ENCODE results near the gene C1orf74. TPM values are rescaled to one million over a fixed set of nuclear protein-coding genes. Genes with fewer than 3 reads are reported as not detected.

The C1orf74 gene
- total RNA-seq, 2 experiments from 2014 or later, result 0.63 to 0.67 TPM

GRCh38 chr1:209736490-209737117 is 47.8 kb downstream of the C1orf74 start:
- no peak overlapping the region for H3K27ac Mint-ChIP-seq
- no peaks in the 10 kb centered on the region for H3K36me3 ChIP-seq (ENCODE audit: insufficient read depth, low read length)
- H3K4me1 Mint-ChIP-seq (ENCODE audit: low read depth), result peaks cover 5% of the 10 kb centered on the region
- CTCF ChIA-PET, result interaction anchor here (1.3 kb wide), 1 partner anchor 10 kb away, joined by 4 read pairs; no protein-coding TSS in a partner anchor
- intact Hi-C loops (cut with DNase I, micrococcal nuclease), result no loop called here
- POLR2A ChIA-PET, result interaction anchor here (0.8 to 1.4 kb wide), 2 partner anchors 9 to 33 kb away, joined by 3 to 4 read pairs; no protein-coding TSS in a partner anchor
- H3K4me1 ChIP-seq (ENCODE audit: insufficient read depth, low read length), result peaks cover under 1% of the 10 kb centered on the region
- H3K36me3 Mint-ChIP-seq (ENCODE audit: low read depth), result no peaks in the 10 kb centered on the region
- no peaks in the 10 kb centered on the region for H3K27me3 ChIP-seq (ENCODE audit: control insufficient read depth in 1 of 2, insufficient read depth in 2 of 2, low read length in 2 of 2)
- no peaks in the 10 kb centered on the region for H3K27me3 Mint-ChIP-seq
- ATAC-seq (ENCODE audit: poor library complexity) (no peak), DNase-seq (no peak)
- no peak for TF ChIP-seq CTCF (IDR thresholded peaks at IDR 0.05)
- H3K9me3 ChIP-seq (ENCODE audit: control insufficient read depth in 1 of 2, insufficient read depth in 1 of 2, low read length in 2 of 2), result no peaks in the 10 kb centered on the region
- no peaks in the 10 kb centered on the region for H3K9me3 Mint-ChIP-seq
- no peak overlapping the region for H3K27ac ChIP-seq (ENCODE audit: low read depth in 1 of 2, low read length in 2 of 2)
- H3K4me3 ChIP-seq (ENCODE audit: low read length), result no peak overlapping the region
- H3K4me3 Mint-ChIP-seq, result no peak overlapping the region

GRCh38 chr1:209733409-209734192 is 50.8 kb downstream of the C1orf74 start:
- H3K9me3 ChIP-seq (ENCODE audit: control insufficient read depth in 1 of 2, insufficient read depth in 1 of 2, low read length in 2 of 2), result no peaks in the 10 kb centered on the region
- ChIA-PET POLR2A (interaction anchor here (0.9 kb wide), 1 partner anchor 9 kb away, joined by 3 read pairs; no protein-coding TSS in a partner anchor), CTCF (no interaction called here)
- Mint-ChIP-seq H3K27me3 (no peaks in the 10 kb centered on the region), H3K9me3 (no peaks in the 10 kb centered on the region), H3K27ac (no peak overlapping the region), H3K4me1 (ENCODE audit: low read depth) (no peaks in the 10 kb centered on the region), H3K4me3 (no peak overlapping the region), H3K36me3 (ENCODE audit: low read depth) (no peaks in the 10 kb centered on the region)
- intact Hi-C loops (cut with DNase I, micrococcal nuclease), result no loop called here
- H3K4me3 ChIP-seq (ENCODE audit: low read length), result no peak overlapping the region
- no peaks in the 10 kb centered on the region for H3K4me1 ChIP-seq (ENCODE audit: insufficient read depth, low read length)
- no peaks in the 10 kb centered on the region for H3K27me3 ChIP-seq (ENCODE audit: control insufficient read depth in 1 of 2, insufficient read depth in 2 of 2, low read length in 2 of 2)
- H3K36me3 ChIP-seq (ENCODE audit: insufficient read depth, low read length), result no peaks in the 10 kb centered on the region
- H3K27ac ChIP-seq (ENCODE audit: low read depth in 1 of 2, low read length in 2 of 2), result no peak overlapping the region
- TF ChIP-seq CTCF (IDR thresholded peaks at IDR 0.05), result no peak
- ATAC-seq (ENCODE audit: poor library complexity) (no peak), DNase-seq (peak in 2 of 14 experiments; percentile 52 to 63)

GRCh38 chr1:209732725-209733124 is 51.6 kb downstream of the C1orf74 start:
- no peak overlapping the region for H3K4me3 Mint-ChIP-seq

More at GRCh38 chr1:209732725-209733124, 51.6 kb downstream of the C1orf74 start:
- no peaks in the 10 kb centered on the region for H3K27me3 Mint-ChIP-seq
- POLR2A ChIA-PET, result no interaction called here
- CTCF ChIA-PET, result no interaction called here
- no peaks in the 10 kb centered on the region for H3K4me1 Mint-ChIP-seq (ENCODE audit: low read depth)
- DNase-seq (no peak), ATAC-seq (ENCODE audit: poor library complexity) (no peak)
- Histone ChIP-seq H3K4me3 (ENCODE audit: low read length) (no peak overlapping the region), H3K9me3 (ENCODE audit: control insufficient read depth in 1 of 2, insufficient read depth in 1 of 2, low read length in 2 of 2) (no peaks in the 10 kb centered on the region), H3K4me1 (ENCODE audit: insufficient read depth, low read length) (no peaks in the 10 kb centered on the region), H3K27me3 (ENCODE audit: control insufficient read depth in 1 of 2, insufficient read depth in 2 of 2, low read length in 2 of 2) (no peaks in the 10 kb centered on the region), H3K27ac (ENCODE audit: low read depth in 1 of 2, low read length in 2 of 2) (no peak overlapping the region), H3K36me3 (ENCODE audit: insufficient read depth, low read length) (no peaks in the 10 kb centered on the region)
- intact Hi-C loops (cut with DNase I, micrococcal nuclease), result no loop called here
- TF ChIP-seq CTCF (IDR thresholded peaks at IDR 0.05), result no peak
- H3K27ac Mint-ChIP-seq, result no peak overlapping the region
- no peaks in the 10 kb centered on the region for H3K9me3 Mint-ChIP-seq
- no peaks in the 10 kb centered on the region for H3K36me3 Mint-ChIP-seq (ENCODE audit: low read depth)

Measured in CD4-positive, alpha-beta T cell (primary cell).